ENCODE measurements around the gene SOX4.
A peak's percentile ranks its signal among the peaks of the same experiment; 100 is the strongest.
"Not testable (repeated sequence)": the region's sequence is repeated elsewhere in the genome, so short reads cannot be mapped to it uniquely, and the experiment has no call there.

The SOX4 gene

DNA sequence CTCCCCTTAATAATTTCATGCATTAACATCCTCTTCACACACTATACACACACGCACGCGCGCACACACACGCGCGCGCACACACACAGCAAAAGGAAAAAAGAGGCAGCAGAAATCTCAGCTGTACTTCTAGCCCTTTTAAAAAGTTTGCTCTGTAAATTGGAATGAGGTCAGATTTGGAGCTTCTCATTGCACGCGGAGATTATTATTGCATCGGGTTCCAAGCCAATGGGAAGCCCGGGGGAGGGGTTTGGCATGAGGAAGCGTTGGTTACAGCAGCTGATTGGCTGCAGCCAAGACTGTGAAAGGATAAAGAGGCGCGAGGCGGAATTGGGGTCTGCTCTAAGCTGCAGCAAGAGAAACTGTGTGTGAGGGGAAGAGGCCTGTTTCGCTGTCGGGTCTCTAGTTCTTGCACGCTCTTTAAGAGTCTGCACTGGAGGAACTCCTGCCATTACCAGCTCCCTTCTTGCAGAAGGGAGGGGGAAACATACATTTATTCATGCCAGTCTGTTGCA lies at the start of gene SOX4:
Gene SOX4 (plus strand): TSS at position 340 of the 515 bp plus-strand sequence. CDS start 784 bp downstream, outside the sequence.
- H3K36me3 ChIP-seq (ENCODE audit: control insufficient read depth in 5 of 5, insufficient read depth in 5 of 5, low read length in 5 of 5), result no peaks in the 10 kb centered on the region
- no peaks in the 10 kb centered on the region for H3K27me3 ChIP-seq (ENCODE audit: control insufficient read depth in 5 of 5, insufficient read depth in 4 of 5, low read length in 5 of 5)

GRCh38 chr6:21552286-21552685 lies 41.3 kb upstream of the SOX4 start:
- peaks cover 5 to 11% (median 10%) of the 10 kb centered on the region in 5 donors for H3K4me1 ChIP-seq (ENCODE audit: control insufficient read depth in 5 of 5, insufficient read depth in 5 of 5, low read length in 5 of 5)
- H3K9ac ChIP-seq (ENCODE audit: low read length in 5 of 5); H3K36me3 ChIP-seq (ENCODE audit: control insufficient read depth in 5 of 5, insufficient read depth in 5 of 5, low read length in 5 of 5); H3K27ac ChIP-seq (ENCODE audit: low read depth, low read length); H3K9me3 ChIP-seq (ENCODE audit: control insufficient read depth in 5 of 5, low read length in 5 of 5); H3K4me3 ChIP-seq (ENCODE audit: low read depth in 1 of 5, low read length in 5 of 5); H3K27me3 ChIP-seq (ENCODE audit: control insufficient read depth in 5 of 5, insufficient read depth in 4 of 5, low read length in 5 of 5): not testable (repeated sequence)

More for the DNA sequence above, at the start of gene SOX4:
- Histone ChIP-seq H3K9ac (ENCODE audit: low read length in 5 of 5) (peak within 1 kb of the TSS; percentile 44 to 82 (median 63)), H3K4me3 (ENCODE audit: low read depth in 1 of 5, low read length in 5 of 5) (peak within 1 kb of the TSS; percentile 76 to 97 (median 92)), H3K4me1 (ENCODE audit: control insufficient read depth in 5 of 5, insufficient read depth in 5 of 5, low read length in 5 of 5) (peaks cover 1 to 47% (median 40%) of the 10 kb centered on the region in 5 donors), H3K27ac (ENCODE audit: low read depth, low read length) (peak within 1 kb of the TSS; percentile 81), H3K9me3 (ENCODE audit: control insufficient read depth in 5 of 5, low read length in 5 of 5) (no peaks in the 10 kb centered on the region)

DNA sequence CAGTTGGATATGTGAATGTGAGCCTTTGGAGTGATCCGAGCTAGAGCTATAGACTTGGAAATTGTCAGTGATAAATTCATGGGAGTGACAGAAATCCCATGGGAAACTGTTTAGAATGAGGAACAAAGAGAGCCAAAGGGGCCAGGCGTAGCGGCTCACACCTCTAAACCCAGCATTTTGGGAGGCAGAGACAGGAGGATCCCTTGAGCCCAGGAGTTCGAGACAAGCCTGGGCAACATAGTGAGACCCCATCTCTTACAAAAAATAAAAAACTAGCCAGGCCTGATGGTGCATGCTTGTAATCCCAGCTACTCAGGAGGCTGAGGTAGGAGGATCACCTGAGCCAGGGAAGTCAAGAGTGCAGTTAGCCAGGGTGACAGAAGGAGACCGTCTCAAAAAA lies 39.3 kb upstream of the SOX4 start:
- Histone ChIP-seq H3K36me3 (ENCODE audit: control insufficient read depth in 5 of 5, insufficient read depth in 5 of 5, low read length in 5 of 5) (no peaks in the 10 kb centered on the region), H3K9ac (ENCODE audit: low read length in 5 of 5) (no peak overlapping the region), H3K4me3 (ENCODE audit: low read depth in 1 of 5, low read length in 5 of 5) (no peak overlapping the region), H3K4me1 (ENCODE audit: control insufficient read depth in 5 of 5, insufficient read depth in 5 of 5, low read length in 5 of 5) (peaks cover 5 to 14% (median 13%) of the 10 kb centered on the region in 5 donors), H3K27me3 (ENCODE audit: control insufficient read depth in 5 of 5, insufficient read depth in 4 of 5, low read length in 5 of 5) (no peaks in the 10 kb centered on the region), H3K9me3 (ENCODE audit: control insufficient read depth in 5 of 5, low read length in 5 of 5) (peaks cover 2 to 3% (median 2%) of the 10 kb centered on the region in 5 donors), H3K27ac (ENCODE audit: low read depth, low read length) (no peak overlapping the region)

DNA sequence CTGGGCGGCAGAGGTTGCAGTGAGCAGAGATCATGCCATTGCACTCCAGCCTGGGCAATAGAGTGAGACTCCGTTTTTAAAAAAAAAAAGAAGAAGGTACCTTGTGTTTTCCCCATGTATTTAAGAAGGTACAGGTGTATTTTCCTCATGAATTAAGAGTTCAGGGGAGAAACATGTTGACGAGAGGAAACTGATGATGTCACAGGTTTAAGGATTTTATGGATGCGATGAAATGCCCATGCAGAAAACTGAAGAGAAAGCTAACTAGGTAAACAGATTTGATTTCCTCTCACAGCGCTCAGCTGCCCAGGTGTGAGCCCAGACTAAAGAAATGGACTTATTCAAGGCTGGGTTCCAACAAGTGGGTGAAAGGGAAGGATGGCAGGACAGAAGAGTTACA lies 38.4 kb upstream of the SOX4 start:
- Histone ChIP-seq H3K36me3 (ENCODE audit: control insufficient read depth in 5 of 5, insufficient read depth in 5 of 5, low read length in 5 of 5) (no peaks in the 10 kb centered on the region), H3K9me3 (ENCODE audit: control insufficient read depth in 5 of 5, low read length in 5 of 5) (no peaks in the 10 kb centered on the region), H3K4me1 (ENCODE audit: control insufficient read depth in 5 of 5, insufficient read depth in 5 of 5, low read length in 5 of 5) (peaks cover 5 to 14% (median 13%) of the 10 kb centered on the region in 5 donors), H3K27me3 (ENCODE audit: control insufficient read depth in 5 of 5, insufficient read depth in 4 of 5, low read length in 5 of 5) (no peaks in the 10 kb centered on the region), H3K27ac (ENCODE audit: low read depth, low read length) (no peak overlapping the region), H3K4me3 (ENCODE audit: low read depth in 1 of 5, low read length in 5 of 5) (no peak overlapping the region), H3K9ac (ENCODE audit: low read length in 5 of 5) (no peak overlapping the region)

GRCh38 chr6:21556511-21556910 lies 37.0 kb upstream of the SOX4 start:
- H3K27ac ChIP-seq (ENCODE audit: low read depth, low read length), result peak overlapping the region; percentile 2
- no peak overlapping the region for H3K9ac ChIP-seq (ENCODE audit: low read length in 5 of 5)
- no peaks in the 10 kb centered on the region for H3K9me3 ChIP-seq (ENCODE audit: control insufficient read depth in 5 of 5, low read length in 5 of 5)
- H3K27me3 ChIP-seq (ENCODE audit: control insufficient read depth in 5 of 5, insufficient read depth in 4 of 5, low read length in 5 of 5), result no peaks in the 10 kb centered on the region
- H3K4me3 ChIP-seq (ENCODE audit: low read depth in 1 of 5, low read length in 5 of 5), result no peak overlapping the region
- H3K36me3 ChIP-seq (ENCODE audit: control insufficient read depth in 5 of 5, insufficient read depth in 5 of 5, low read length in 5 of 5), result no peaks in the 10 kb centered on the region
- peaks cover 5 to 14% (median 13%) of the 10 kb centered on the region in 5 donors for H3K4me1 ChIP-seq (ENCODE audit: control insufficient read depth in 5 of 5, insufficient read depth in 5 of 5, low read length in 5 of 5)

DNA sequence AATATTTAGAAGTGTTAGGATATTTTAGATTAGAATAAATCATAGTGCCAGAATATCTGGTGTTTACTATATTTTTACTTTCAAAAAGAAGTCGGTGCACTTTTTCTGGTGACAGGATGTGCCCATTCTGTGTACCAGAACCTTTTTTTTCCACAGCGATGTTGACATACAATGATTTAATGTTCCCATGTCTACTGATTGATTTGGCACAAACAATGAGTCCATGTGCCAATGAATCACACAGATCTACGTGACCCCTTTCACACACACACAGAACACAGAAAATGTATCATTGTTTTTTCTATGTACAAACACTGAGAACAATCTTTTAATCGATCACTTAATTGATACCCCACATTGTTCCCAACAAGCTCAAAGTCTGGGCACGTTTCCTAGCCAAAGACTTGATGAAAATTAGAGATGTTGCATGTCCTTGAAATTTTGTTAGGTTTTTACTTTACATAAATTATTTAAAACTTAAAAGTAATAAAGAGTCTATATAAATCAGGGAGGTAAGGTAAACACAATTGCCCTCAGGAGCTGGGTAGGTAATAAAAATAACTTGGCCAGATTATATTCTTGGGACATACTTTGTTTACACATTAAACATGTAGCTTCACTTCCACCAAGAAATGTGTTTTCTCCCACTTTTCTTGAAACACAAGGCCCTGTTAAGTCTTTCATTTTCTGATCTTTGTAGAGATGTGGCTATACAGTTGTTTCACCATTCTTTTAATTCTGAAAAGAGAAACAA lies 36.4 kb upstream of the SOX4 start:
- Histone ChIP-seq H3K4me3 (ENCODE audit: low read depth in 1 of 5, low read length in 5 of 5) (no peak overlapping the region), H3K36me3 (ENCODE audit: control insufficient read depth in 5 of 5, insufficient read depth in 5 of 5, low read length in 5 of 5) (no peaks in the 10 kb centered on the region), H3K4me1 (ENCODE audit: control insufficient read depth in 5 of 5, insufficient read depth in 5 of 5, low read length in 5 of 5) (peaks cover 5 to 14% (median 13%) of the 10 kb centered on the region in 5 donors), H3K9ac (ENCODE audit: low read length in 5 of 5) (no peak overlapping the region), H3K27me3 (ENCODE audit: control insufficient read depth in 5 of 5, insufficient read depth in 4 of 5, low read length in 5 of 5) (no peaks in the 10 kb centered on the region), H3K27ac (ENCODE audit: low read depth, low read length) (peak overlapping the region; percentile 2), H3K9me3 (ENCODE audit: control insufficient read depth in 5 of 5, low read length in 5 of 5) (no peaks in the 10 kb centered on the region)

DNA sequence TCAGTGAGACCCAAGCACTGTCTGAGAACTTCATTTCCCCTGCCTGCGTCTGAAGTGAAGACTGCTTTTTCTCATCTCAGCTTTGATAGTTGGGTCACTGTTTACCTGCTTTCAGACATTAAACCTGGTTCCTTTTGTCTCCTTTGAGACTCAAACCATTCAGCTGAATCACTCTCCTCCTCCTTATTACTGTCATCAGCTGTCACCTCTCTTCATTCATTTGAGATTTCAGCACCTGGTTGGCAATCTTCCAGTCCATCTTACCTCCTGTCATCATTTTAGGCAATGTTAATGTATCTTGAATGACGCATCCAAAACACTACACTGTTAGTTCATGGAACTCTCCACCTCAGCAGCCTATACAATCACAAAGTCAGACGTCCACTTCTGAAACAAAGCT lies 34.3 kb upstream of the SOX4 start:
- no peak overlapping the region for H3K4me3 ChIP-seq (ENCODE audit: low read depth in 1 of 5, low read length in 5 of 5)
- H3K9ac ChIP-seq (ENCODE audit: low read length in 5 of 5), result no peak overlapping the region
- no peak overlapping the region for H3K27ac ChIP-seq (ENCODE audit: low read depth, low read length)
- no peaks in the 10 kb centered on the region for H3K36me3 ChIP-seq (ENCODE audit: control insufficient read depth in 5 of 5, insufficient read depth in 5 of 5, low read length in 5 of 5)
- H3K9me3 ChIP-seq (ENCODE audit: control insufficient read depth in 5 of 5, low read length in 5 of 5), result no peaks in the 10 kb centered on the region
- peaks cover 5 to 14% (median 13%) of the 10 kb centered on the region in 5 donors for H3K4me1 ChIP-seq (ENCODE audit: control insufficient read depth in 5 of 5, insufficient read depth in 5 of 5, low read length in 5 of 5)
- no peaks in the 10 kb centered on the region for H3K27me3 ChIP-seq (ENCODE audit: control insufficient read depth in 5 of 5, insufficient read depth in 4 of 5, low read length in 5 of 5)

- Histone ChIP-seq H3K36me3 (ENCODE audit: control insufficient read depth in 5 of 5, insufficient read depth in 5 of 5, low read length in 5 of 5) (no peaks in the 10 kb centered on the region), H3K27ac (ENCODE audit: low read depth, low read length) (no peak overlapping the region), H3K9ac (ENCODE audit: low read length in 5 of 5) (no peak overlapping the region), H3K4me3 (ENCODE audit: low read depth in 1 of 5, low read length in 5 of 5) (no peak overlapping the region), H3K27me3 (ENCODE audit: control insufficient read depth in 5 of 5, insufficient read depth in 4 of 5, low read length in 5 of 5) (no peaks in the 10 kb centered on the region), H3K4me1 (ENCODE audit: control insufficient read depth in 5 of 5, insufficient read depth in 5 of 5, low read length in 5 of 5) (peaks cover 5 to 14% (median 13%) of the 10 kb centered on the region in 5 donors), H3K9me3 (ENCODE audit: control insufficient read depth in 5 of 5, low read length in 5 of 5) (no peaks in the 10 kb centered on the region)
Observed at GRCh38 chr6:21560249-21560648, 33.3 kb upstream of the SOX4 start.

DNA sequence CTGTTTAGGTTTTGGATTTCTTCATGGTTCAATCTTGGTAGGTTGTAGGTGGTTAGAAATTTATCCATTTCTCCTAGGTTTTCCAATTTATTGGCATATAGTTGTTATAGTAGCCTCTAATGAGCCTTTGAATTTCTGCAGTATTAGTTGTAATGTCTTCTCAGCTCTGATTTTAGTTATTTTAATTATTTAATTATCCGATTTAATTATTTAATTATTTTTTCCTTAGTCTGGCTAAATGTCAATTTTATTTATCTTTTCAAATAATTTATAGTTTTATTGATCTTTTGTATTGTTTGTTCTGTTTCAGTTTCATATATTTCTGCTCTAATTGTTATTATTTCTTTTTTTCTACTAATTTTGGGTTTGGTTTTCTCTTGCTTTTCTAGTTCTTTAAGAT lies 28.1 kb upstream of the SOX4 start:
- H3K4me1 ChIP-seq (ENCODE audit: control insufficient read depth in 5 of 5, insufficient read depth in 5 of 5, low read length in 5 of 5), result no peaks in the 10 kb centered on the region
- no peak overlapping the region for H3K27ac ChIP-seq (ENCODE audit: low read depth, low read length)

GRCh38 chr6:21578523-21578922 lies 15.0 kb upstream of the SOX4 start:
- Histone ChIP-seq H3K9ac (ENCODE audit: low read length in 5 of 5) (no peak overlapping the region), H3K27ac (ENCODE audit: low read depth, low read length) (no peak overlapping the region), H3K4me1 (ENCODE audit: control insufficient read depth in 5 of 5, insufficient read depth in 5 of 5, low read length in 5 of 5) (no peaks in the 10 kb centered on the region), H3K27me3 (ENCODE audit: control insufficient read depth in 5 of 5, insufficient read depth in 4 of 5, low read length in 5 of 5) (no peaks in the 10 kb centered on the region), H3K4me3 (ENCODE audit: low read depth in 1 of 5, low read length in 5 of 5) (no peak overlapping the region), H3K36me3 (ENCODE audit: control insufficient read depth in 5 of 5, insufficient read depth in 5 of 5, low read length in 5 of 5) (no peaks in the 10 kb centered on the region), H3K9me3 (ENCODE audit: control insufficient read depth in 5 of 5, low read length in 5 of 5) (peaks cover 0 to 18% (median 17%) of the 10 kb centered on the region in 5 donors)

More for the DNA sequence above, 28.1 kb upstream of the SOX4 start:
- no peaks in the 10 kb centered on the region for H3K27me3 ChIP-seq (ENCODE audit: control insufficient read depth in 5 of 5, insufficient read depth in 4 of 5, low read length in 5 of 5)
- H3K4me3 ChIP-seq (ENCODE audit: low read depth in 1 of 5, low read length in 5 of 5), result no peak overlapping the region
- H3K9ac ChIP-seq (ENCODE audit: low read length in 5 of 5), result no peak overlapping the region
- H3K9me3 ChIP-seq (ENCODE audit: control insufficient read depth in 5 of 5, low read length in 5 of 5), result peaks cover 0 to 4% (median 3%) of the 10 kb centered on the region in 5 donors
- H3K36me3 ChIP-seq (ENCODE audit: control insufficient read depth in 5 of 5, insufficient read depth in 5 of 5, low read length in 5 of 5), result no peaks in the 10 kb centered on the region

Data from subcutaneous abdominal adipose tissue (tissue), 5 donors.